Limb (tissue), 2 donors: ENCODE results near the gene AKAP13.
"Not testable (repeated sequence)": the region's sequence is repeated elsewhere in the genome, so short reads cannot be mapped to it uniquely, and the experiment has no call there.

Source experiments
- DNase-seq, 2 donors: peaks; one replicate each; pipeline ENCODE4 v3.0.0-alpha.2; 2016; ENCODE audit errors: extremely low spot score in 2 of 2

The AKAP13 gene

DNA sequence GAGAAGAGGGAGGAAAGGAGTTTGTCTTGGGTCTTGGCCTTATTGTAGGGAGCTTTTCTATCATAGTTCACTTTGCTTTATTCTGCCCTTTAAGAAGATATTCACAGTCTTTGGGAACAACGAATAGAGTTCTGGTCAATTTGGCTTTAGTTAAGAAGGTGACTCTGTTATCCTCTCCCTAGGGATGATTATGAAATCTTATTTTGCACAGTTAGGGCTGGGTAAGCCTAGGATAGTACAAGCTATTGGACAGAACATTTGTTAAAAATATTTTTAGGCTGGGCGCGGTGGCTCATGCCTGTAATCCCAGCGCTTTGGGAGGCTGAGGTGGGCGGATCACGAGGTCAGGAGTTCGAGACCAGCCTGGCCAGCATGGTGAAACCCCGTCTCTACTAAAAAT lies 61.5 kb downstream of the AKAP13 start:
- not testable (repeated sequence) for DNase-seq

DNA sequence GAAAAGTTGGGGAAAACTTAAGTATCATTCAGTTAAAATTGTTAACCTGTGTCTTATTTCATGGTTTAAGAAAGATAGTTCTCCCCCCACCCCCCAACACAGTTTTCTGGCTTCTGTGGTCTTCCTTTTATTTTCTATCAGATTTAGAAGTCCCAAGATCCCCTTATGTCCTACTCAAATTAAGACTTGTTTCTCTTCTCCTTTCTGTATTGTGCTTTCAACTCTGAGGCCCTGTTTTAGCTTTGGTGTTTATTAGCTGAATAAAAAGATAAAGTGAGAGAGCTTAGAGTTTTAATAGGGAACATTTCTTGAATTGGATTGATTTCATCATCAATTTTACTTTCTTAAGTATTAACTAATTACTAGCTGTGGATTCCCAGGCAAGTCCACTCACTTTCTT lies 62.6 kb downstream of the AKAP13 start:
- no peak for DNase-seq

DNA sequence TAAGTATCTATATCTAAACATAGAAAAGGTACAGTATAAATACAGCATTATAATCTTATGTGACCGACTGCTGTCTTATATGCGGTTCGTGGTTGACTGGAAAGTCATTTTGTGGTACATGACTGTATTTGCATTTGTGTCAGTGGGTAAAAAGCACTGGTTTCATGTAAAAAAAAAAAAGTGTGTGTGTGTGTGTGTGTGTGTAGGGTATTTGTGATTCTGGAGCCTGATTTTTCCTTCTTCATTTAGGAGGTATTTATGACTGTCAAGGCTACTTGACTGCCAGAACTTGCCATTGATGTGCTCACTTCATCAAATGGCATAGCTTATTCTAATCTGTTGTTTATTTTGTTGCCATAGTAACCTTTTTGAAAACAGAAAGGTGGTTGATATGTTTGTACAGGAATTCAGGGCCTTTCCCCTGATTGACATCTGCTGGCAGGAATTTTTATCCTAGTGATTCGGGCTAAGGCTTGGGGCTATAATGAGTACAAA lies 63.2 kb downstream of the AKAP13 start:
- peak in 1 of 2 donors; percentile 56 for DNase-seq

DNA sequence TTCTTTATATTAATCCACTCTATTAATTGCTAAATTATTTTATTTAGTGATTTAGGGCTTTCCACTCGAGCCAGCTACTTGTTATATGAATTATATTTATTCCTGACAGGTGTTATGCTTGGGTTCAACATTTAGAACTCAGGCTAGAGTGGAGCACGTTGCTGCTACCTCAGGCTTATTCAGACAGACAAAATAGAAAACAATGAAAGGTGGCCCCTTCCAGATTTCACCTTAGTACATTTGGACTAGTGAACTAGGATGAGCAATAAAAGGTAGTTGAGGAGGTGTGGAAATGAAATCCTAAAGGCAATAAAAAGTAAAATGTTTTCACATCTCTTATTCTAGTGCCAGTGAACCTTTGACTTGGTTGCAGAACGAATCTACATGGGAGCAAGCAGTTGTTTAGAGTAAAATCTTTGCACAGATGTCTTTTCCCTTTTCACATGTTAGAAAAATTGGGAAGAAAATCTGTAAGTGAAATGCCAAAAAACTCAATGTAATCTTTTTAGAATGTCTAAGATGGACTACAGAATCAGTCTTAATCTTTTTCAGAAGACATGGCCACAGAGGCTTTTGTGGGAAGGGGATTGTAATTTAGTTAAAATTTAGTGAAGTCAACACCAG lies 63.8 kb downstream of the AKAP13 start:
- DNase-seq = peak in 1 of 2 donors; percentile 34

GRCh38 chr15:85445361-85445760 lies 65.0 kb downstream of the AKAP13 start:
- no peak for DNase-seq

DNA sequence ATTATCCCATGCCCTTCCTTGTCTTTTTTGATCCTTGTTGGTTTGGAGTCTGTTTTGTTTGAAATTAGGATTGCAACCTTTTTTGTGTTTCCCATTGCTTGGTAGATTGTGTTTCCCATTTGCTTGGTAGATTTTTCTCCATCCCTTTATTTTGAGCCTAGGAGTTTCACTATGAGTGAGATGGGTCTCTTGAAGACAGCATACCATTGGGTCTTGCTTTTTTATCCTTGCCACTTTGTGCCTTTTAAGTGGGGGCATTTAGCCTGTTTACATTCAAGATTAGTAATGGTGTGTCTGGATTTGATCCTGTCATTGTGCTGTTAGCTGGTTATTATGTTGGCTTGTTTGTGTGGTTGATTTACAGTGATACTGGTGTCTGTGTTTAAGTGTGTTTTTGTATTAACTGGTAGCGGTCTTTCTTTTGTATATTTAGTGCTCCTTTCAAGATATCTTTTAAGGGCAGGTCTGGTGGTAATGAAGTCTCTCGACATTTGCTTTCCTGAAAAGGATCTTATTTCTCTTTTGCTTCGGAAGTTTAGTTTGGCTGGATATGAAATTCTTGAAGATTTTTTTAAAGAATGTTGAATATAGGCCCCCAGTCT lies 70.8 kb downstream of the AKAP13 start:
- DNase-seq = no peak

- no peak for DNase-seq
These were observed 72.0 kb downstream of the AKAP13 start for GRCh38 chr15:85452436-85452835.

DNA sequence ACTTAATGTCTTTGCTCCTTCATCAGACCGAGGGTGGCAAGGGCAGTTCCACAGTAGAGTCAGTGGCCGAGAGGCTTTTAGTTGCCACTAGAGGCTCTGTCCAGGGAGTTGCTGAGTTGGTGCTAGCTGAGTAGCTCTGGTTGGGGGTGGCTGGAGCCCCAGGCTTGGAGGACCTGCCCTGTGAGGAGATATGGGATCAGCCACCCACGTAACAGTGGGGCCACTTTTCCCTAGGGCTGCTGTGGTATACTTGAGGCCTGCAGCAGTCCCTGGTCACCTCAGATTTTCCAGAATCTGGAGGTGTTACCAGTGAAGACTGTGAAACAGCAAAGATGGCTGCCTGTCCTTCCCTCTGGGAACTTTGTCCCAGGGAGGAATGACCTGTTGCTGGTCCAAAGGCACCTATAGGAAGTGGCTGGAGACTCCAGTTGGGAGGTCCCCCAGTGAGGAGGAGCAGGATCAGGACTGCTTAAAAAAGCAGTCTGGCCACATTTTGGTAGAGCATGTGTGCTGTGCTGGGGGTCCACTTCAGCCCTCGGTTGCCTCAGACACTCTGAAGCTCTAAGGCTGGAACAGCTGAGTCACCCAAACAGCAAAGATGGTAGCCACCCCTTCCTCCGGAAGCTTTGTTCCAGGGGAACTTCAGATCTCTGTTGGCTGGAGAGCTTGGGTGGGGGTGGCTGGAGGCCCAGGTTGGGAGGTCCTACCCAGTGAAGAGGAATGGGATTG lies 72.9 kb downstream of the AKAP13 start:
- no peak for DNase-seq

GRCh38 chr15:85454403-85454802 lies 74.0 kb downstream of the AKAP13 start:
- DNase-seq = no peak

DNA sequence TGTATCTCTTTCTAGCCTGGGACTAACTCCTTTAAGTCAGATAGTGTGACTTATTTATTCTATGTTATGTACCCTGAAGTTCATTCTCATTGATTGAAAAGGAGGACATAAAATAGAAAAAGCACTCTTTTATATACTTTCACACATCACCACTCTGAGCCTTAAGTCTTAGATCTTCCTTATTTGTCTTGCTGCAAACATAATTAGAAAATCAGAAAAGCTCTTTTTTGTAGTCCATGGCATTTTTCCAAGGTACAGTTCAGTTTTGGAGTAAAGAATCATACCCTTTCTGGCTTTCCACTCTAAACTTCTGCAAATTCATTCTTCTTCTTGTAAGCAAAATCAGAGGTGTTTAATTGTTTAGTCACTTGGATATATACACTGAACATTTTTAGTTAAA lies 75.5 kb downstream of the AKAP13 start:
- no peak for DNase-seq

GRCh38 chr15:85456798-85457197 lies 76.4 kb downstream of the AKAP13 start:
- no peak for DNase-seq

GRCh38 chr15:85457392-85457968 lies 77.1 kb downstream of the AKAP13 start:
- no peak for DNase-seq

DNA sequence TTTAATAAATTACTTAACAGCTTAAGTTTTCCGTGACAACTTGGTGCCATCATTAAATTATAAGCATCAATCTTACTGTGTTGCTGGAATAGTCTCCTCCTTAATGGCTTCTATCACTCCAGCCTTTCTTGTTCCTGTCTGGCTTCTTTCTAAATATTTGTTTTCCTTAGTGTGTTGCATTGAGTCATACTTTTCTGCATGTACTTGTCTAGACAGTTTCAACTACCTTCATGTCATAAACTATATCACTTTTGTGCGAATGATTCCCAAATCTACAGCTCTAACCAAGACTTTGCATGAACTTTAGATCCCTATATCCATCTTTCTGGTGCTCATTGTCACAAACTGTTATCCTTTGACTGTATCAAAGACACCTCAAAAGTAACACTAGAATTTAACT lies 78.4 kb downstream of the AKAP13 start:
- DNase-seq = no peak

- DNase-seq = no peak
These were observed 81.6 kb downstream of the AKAP13 start for GRCh38 chr15:85462029-85462428.

DNA sequence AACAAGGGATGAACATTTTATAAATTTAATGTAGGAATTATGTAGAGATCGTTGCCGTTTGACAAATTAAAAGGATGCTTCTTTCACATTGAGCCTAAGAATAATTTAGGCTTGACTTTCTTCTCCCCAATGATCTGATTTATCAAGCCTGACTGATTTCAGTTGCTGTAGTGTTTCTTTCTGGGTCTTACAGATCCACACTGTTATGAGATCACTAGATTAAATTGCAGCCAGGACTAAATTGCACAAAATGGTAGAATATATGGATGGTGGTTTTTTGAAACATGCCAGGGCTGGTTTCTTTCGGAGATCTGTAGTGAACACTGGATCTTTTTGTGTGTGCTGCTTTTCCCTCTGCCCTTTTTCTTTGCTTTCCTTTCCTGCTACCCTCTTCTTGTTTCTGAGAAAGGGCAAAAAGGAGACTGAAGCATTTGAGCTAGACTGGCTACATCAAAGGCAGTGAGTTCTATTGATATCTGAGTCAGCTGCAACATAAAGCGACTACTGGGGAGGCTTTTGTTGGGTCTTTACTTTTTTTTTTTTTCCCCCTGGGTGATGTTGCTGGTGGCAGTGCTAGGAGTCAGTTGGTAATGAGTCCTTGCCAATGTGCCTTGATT lies 83.0 kb downstream of the AKAP13 start:
- DNase-seq = no peak

GRCh38 chr15:85463976-85464375 lies 83.6 kb downstream of the AKAP13 start:
- no peak for DNase-seq

DNA sequence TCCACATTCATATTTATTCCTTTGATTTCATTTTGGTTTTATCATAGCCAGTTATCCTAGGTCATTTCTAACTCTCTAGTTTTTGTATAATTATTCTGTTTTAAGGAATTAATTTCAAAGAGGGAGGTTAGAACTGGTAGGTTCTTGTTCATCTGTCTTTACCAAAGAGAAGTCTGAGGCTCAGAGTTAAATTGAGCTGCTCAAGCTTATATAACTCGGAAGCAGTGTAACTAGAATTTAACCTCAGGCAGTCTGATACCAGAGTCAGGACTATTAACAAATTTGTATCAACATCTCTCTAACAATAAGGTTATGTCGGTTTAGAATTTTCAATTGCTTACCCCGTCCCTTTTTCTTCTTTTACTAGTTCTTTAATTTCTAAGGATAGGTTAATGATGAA lies 84.1 kb downstream of the AKAP13 start:
- DNase-seq = no peak

DNA sequence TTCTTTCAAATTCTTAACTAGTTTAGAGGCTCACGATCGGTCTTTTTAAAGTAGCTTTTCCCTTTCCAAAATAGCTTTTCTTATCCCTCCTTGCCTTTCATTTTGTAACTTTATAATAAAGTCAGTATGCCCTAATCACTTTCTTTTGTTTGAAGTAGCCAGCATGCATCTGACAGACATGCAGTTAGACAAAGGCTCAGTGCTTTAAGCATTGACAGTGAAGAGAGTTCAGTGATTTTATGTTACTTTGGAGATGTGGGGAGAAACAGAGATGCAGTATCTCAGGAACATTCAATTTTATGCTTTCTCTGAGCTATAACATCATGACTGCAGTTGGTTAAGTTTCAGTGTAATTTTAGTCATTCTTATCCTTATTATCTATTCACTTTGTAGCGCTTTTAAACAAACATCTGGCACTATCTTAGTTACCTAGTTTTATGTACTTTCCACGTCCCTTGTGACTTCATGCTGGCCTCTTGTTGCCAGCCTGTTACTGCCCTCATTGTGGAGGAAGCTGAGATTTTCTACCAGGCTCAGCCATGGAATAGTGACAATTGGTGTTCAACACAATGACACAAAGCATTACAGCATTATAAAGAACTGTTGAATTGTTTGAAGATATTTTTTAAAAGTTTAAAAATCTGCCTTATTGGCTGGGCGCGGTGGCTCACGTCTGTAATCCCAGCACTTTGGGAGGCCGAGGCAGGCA lies 90.3 kb downstream of the AKAP13 start:
- DNase-seq = no peak

GRCh38 chr15:85472349-85472748 lies 91.9 kb downstream of the AKAP13 start:
- DNase-seq = no peak

DNA sequence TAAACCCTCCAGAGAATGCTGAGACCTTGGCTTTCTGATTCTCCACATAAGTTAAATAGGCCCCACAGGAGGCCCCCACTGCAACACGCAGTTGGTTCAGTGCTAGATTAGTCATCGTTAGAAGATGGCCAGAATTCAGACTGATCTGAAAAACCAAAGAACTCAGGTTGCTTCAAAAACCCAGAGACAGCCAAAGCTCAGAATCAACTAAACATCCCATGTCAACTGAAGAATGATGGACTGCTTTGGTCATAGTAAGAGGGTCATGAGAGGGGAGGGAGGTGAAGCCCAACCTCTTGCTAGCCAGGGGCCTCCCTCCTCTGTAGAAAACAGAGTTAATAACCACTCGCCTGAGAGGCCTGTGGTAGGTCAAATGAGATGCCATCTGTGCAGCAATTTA lies 93.1 kb downstream of the AKAP13 start:
- DNase-seq = no peak

GRCh38 chr15:85474700-85475316 lies 94.4 kb downstream of the AKAP13 start:
- DNase-seq = no peak
